Measurements from ENCODE around the gene METTL26. TPM values are rescaled to one million over a fixed set of nuclear protein-coding genes. Genes with fewer than 3 reads are reported as not detected.

The METTL26 gene
- total RNA-seq, 1 experiment from 2014 or later = 129 TPM

DNA sequence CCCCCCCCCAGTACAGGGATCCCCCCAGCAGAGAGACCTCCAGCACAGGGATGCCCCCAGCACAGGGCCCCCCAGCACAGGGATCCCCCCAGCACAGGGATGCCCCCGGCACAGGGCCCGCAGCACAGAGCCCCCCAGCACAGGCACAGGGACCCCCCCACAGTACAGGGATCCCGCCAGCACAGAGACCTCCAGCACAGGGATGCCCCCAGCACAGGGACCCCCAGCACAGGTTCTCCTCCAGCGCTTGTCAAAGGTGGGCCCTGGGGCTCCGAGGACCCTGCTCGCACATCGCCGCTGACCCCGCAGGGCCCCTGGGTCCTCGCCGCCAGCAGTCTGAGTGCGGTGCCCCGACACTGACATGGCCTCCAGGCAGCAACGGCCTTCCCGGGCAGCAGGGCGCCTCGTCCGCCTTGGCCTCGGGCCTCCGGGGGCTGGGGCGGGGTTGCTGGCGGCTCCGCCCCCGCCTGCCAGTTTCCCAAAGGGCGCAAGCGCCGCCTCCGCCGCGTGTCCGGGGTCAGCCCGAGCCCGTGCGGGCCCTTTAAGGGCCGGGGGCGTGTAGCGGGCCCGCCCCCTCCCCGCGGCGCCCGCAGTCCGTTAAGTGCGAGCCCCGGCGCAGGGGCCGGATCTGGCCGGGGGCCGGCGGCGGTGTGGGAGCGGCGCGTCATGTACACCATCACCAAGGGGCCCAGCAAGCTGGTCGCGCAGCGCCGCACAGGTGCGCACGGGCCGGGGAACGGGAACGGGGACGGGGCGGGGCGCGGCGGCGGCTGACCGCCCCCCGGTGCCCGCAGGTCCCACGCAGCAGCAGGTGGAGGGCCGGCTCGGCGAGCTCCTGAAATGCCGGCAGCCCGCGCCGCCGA lies 5.5 kb upstream of the METTL26 start, which contains the start of gene MCRIP2:
Gene MCRIP2 (plus strand): TSS at position 503 of the 863 bp plus-strand sequence. CDS start 164 bp downstream, at position 667.
- peak; percentile 100 for DNase-seq
- H3K27me3 ChIP-seq (ENCODE audit: control insufficient read depth, insufficient read depth, low read length) = peaks cover 3% of the 10 kb centered on the region
- no peaks in the 10 kb centered on the region; the same call in 1 of the 2 replicates for H3K36me3 ChIP-seq (replicated peaks; ENCODE audit: control insufficient read depth, insufficient read depth, low read length)

DNA sequence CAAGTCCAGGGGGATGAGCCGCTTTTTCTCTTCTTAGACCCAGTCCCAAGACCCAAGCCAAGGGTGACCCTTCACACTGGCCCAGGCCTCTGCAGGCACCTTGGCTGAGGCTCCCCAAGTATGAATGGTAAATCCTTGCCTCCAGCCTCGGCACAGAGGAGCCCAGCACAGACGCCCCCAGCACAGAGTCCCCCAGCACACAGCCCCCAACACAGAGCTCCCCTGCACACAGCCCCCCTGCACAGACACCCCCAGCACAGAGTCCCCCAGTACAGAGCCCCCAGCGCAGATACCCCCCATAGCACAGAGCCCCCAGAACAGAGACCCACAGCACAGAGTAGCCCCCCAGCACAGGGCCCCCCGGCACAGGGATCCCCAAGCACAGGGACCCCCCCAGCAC lies 4.5 kb upstream of the METTL26 start:
- Histone ChIP-seq H3K27me3 (ENCODE audit: control insufficient read depth, insufficient read depth, low read length) (peaks cover 3% of the 10 kb centered on the region), H3K4me3 (ENCODE audit: insufficient read depth, low read depth, low read length) (no peak overlapping the region), H3K36me3 (replicated peaks; ENCODE audit: control insufficient read depth, insufficient read depth, low read length) (no peaks in the 10 kb centered on the region)
- DNase-seq = no peak

More for the DNA sequence above, 5.5 kb upstream of the METTL26 start, which contains the start of gene MCRIP2:
- H3K4me3 ChIP-seq (ENCODE audit: insufficient read depth, low read depth, low read length) = peak within 1 kb of the TSS; percentile 70

DNA sequence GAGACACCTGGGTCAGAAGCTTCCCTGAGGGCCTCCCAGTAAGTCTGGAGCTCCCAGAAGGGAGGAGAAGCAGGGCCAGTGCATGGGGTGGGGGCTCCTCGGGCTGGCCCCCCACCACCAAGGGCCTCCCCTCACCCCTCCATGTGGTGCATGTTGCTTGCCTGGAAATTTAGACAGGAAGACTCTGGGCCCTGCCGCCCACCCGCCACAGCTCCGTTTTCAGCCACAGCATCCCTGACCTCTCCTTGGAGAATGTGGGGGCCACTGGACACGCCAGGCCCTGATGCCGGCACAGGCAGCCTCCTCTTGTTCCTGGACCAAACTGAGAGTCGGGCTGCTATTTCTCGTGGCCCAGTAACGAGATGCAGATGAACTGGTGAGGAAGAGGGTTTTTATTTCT lies 2.7 kb upstream of the METTL26 start:
- no peak for DNase-seq
- Histone ChIP-seq H3K27me3 (ENCODE audit: control insufficient read depth, insufficient read depth, low read length) (peaks cover 3% of the 10 kb centered on the region), H3K36me3 (replicated peaks; ENCODE audit: control insufficient read depth, insufficient read depth, low read length) (no peaks in the 10 kb centered on the region; the same call in none of the 2 replicates), H3K4me3 (ENCODE audit: insufficient read depth, low read depth, low read length) (no peak overlapping the region)

DNA sequence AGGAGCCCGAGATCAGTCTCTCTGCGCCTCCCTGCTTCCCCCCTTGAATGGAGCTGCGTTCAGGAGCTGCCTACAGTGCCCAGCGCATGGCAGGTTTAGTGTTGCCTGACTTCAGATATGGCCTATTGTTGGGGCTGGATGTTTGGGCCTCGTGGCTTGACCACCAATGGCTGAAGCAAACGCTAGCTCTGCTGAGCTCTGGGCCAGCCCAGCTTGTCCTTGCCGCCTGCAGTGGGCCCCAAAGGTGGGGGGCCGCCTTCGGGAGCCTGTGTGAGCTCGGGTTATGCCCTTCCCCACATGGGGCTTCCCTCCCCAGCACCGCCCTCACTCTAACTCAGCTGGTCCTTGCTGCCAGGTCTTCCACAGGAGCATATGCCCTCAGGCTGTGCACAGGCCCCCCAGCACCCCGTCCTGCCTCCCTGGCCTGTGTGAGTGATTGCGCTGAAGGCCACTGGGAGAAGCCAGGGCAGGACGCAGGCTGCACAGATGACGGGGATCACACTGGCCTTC lies 2.0 kb upstream of the METTL26 start:
- Histone ChIP-seq H3K36me3 (replicated peaks; ENCODE audit: control insufficient read depth, insufficient read depth, low read length) (no peaks in the 10 kb centered on the region; the same call in none of the 2 replicates), H3K27me3 (ENCODE audit: control insufficient read depth, insufficient read depth, low read length) (peaks cover 3% of the 10 kb centered on the region), H3K4me3 (ENCODE audit: insufficient read depth, low read depth, low read length) (no peak overlapping the region)
- no peak for DNase-seq

DNA sequence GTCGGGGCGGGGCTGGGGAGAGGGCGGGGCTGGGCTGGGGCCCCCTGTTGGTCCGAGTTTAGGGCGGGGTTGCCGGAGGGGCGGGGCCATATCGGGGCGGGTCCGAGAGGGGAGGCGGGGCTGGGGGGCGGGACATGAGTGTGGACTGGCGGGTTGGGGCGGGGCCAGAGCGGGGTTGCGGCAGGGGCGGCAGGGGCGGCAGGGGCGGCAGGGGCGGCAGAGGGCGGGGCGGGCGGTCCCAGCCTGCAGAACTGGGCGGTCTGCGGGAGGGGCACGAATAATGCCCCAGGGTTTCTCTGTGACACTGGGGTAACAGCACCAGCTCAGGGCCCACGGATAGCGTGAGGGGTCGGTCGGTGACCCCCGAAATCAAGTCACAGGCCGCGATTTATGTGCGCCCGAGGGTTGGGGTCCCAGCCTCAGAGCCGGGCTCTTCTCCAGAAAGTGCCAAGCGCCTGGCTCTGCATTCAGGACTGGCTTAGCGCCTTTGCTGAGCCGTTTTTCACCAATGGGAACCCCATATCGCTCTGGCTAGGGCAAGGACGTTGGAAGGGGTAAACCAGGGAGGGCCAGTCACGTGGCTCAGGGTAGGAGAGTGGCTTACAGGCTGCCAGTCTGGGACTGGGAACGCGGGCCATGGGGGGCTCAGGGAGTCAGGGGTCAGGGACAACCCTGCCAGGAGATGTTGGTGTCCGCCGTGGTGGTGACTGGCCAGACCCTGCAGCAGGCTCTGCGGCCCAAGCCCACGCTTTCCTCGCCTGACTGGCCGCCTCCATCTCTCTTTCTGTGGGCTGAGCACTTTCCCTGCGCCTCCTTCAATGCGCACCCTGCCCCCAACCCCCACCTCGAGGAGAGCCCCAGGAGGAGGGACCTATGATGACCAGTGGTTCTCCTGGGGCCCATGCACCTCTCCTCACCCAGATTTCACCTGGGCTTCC lies 1.2 kb upstream of the METTL26 start:
- peak; percentile 100 for DNase-seq
- Histone ChIP-seq H3K4me3 (ENCODE audit: insufficient read depth, low read depth, low read length) (peak overlapping the region; percentile 92), H3K36me3 (replicated peaks; ENCODE audit: control insufficient read depth, insufficient read depth, low read length) (no peaks in the 10 kb centered on the region; the same call in none of the 2 replicates), H3K27me3 (ENCODE audit: control insufficient read depth, insufficient read depth, low read length) (peaks cover 1% of the 10 kb centered on the region)

DNA sequence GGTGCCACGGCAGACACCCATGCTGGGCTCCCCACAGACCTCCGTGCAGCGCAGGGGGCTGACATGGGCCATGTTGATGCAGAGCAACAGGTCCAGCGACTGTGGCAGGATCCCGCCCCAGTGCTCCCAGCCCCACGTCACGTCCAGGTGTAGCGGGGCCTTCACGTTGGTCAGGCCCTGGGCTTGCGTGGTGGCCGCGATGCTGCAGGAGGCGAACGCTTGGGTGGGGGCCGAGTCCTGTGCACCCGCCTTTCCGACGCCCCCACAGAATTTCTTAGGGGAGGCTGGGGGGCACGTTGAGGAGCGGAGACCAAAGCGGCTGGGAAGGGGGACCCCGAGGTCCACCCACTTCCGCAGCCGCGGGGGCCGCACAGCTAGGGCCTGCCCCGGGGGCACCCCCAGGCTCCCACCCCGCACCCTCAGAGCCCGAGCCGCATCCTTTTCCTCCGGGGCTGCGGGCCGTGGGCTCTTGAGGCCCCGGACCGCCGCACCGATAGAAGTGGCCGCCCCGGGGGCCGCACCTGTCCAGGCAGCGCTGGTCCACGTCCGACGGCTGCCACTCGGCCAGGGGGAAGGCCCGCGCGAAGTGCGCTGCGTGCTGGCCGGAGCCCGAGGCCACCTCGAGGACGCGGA lies 416 bp downstream of the METTL26 start:
- no peaks in the 10 kb centered on the region; the same call in none of the 2 replicates for H3K36me3 ChIP-seq (replicated peaks; ENCODE audit: control insufficient read depth, insufficient read depth, low read length)
- no peak for DNase-seq

DNA sequence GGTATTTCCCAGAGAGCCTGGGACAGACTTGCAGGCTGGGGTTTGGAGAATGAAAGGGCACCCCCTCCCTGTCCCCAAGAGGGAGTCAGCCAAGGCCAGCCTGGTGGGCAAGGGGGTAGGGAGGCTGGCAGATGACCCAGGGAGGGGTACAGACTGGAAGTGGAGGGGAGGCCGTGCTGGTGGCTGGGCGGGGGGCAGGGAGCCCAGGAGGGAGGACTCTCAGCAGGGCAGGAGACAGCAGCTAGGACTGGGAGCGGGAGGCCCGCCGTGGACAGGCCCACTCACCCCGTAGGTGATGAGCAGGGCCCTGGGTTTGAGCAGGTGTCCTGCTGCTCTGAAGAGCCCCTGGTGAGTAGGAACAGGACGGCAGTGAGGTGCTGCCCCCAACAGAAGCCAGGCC lies 1.1 kb downstream of the METTL26 start:
- no peak overlapping the region for H3K4me3 ChIP-seq (ENCODE audit: insufficient read depth, low read depth, low read length)
- no peaks in the 10 kb centered on the region for H3K27me3 ChIP-seq (ENCODE audit: control insufficient read depth, insufficient read depth, low read length)
- DNase-seq = no peak
- H3K36me3 ChIP-seq (replicated peaks; ENCODE audit: control insufficient read depth, insufficient read depth, low read length) = no peaks in the 10 kb centered on the region; the same call in none of the 2 replicates

More for the DNA sequence above, 416 bp downstream of the METTL26 start:
- Histone ChIP-seq H3K27me3 (ENCODE audit: control insufficient read depth, insufficient read depth, low read length) (no peaks in the 10 kb centered on the region), H3K4me3 (ENCODE audit: insufficient read depth, low read depth, low read length) (peak overlapping the region; percentile 92)

DNA sequence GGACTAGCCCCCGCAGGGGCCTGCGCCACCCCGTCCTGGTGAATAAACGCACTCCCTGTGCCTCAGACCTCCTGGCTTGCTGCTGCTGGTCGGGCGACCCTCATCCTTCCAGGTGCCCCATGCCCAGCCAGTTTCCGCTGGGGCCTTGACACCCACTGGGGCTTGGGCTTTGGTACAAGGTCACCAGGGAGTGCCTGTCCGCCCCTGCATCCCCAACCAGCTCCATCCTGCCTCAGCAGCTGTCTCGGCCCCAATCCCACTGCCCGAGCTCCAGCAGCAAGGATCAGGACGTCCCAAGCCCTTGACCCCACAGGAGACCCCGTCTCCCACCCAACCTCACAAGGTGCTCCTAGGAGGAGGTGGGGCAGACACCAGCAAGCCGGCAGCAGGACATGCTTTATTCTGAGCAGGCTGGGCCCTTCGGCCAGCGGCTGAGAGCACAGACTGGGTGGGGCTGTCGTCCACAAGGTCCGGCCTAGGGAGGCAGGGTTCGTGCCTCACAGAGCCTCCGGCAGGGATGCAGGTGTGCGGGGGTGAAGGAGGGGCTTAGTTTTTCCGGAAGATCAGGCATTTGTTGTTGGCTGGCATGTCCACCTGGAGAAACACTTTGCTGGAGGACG lies 1.9 kb downstream of the METTL26 start:
- DNase-seq = no peak
- H3K4me3 ChIP-seq (ENCODE audit: insufficient read depth, low read depth, low read length) = no peak overlapping the region
- no peaks in the 10 kb centered on the region for H3K27me3 ChIP-seq (ENCODE audit: control insufficient read depth, insufficient read depth, low read length)
- no peaks in the 10 kb centered on the region; the same call in none of the 2 replicates for H3K36me3 ChIP-seq (replicated peaks; ENCODE audit: control insufficient read depth, insufficient read depth, low read length)

DNA sequence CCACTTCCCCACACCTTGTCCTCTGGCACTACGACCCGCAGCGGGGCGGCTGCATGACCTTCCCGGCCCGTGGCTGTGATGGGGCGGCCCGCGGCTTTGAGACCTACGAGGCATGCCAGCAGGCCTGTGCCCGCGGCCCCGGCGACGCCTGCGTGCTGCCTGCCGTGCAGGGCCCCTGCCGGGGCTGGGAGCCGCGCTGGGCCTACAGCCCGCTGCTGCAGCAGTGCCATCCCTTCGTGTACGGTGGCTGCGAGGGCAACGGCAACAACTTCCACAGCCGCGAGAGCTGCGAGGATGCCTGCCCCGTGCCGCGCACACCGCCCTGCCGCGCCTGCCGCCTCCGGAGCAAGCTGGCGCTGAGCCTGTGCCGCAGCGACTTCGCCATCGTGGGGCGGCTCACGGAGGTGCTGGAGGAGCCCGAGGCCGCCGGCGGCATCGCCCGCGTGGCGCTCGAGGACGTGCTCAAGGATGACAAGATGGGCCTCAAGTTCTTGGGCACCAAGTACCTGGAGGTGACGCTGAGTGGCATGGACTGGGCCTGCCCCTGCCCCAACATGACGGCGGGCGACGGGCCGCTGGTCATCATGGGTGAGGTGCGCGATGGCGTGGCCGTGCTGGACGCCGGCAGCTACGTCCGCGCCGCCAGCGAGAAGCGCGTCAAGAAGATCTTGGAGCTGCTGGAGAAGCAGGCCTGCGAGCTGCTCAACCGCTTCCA lies 2.6 kb downstream of the METTL26 start:
- DNase-seq = no peak
- no peaks in the 10 kb centered on the region; the same call in none of the 2 replicates for H3K36me3 ChIP-seq (replicated peaks; ENCODE audit: control insufficient read depth, insufficient read depth, low read length)
- H3K4me3 ChIP-seq (ENCODE audit: insufficient read depth, low read depth, low read length) = no peak overlapping the region
- no peaks in the 10 kb centered on the region for H3K27me3 ChIP-seq (ENCODE audit: control insufficient read depth, insufficient read depth, low read length)

DNA sequence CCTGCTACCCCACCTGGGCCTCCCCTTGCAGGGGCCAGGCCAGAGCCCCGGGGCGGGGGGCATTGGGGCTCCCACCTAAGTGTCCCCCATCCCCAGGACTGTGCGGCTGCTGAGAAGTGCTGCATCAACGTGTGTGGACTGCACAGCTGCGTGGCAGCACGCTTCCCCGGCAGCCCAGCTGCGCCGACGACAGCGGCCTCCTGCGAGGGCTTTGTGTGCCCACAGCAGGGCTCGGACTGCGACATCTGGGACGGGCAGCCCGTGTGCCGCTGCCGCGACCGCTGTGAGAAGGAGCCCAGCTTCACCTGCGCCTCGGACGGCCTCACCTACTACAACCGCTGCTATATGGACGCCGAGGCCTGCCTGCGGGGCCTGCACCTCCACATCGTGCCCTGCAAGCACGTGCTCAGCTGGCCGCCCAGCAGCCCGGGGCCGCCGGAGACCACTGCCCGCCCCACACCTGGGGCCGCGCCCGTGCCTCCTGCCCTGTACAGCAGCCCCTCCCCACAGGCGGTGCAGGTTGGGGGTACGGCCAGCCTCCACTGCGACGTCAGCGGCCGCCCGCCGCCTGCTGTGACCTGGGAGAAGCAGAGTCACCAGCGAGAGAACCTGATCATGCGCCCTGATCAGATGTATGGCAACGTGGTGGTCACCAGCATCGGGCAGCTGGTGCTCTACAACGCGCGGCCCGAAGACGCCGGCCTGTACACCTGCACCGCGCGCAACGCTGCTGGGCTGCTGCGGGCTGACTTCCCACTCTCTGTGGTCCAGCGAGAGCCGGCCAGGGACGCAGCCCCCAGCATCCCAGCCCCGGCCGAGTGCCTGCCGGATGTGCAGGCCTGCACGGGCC lies 3.4 kb downstream of the METTL26 start:
- Histone ChIP-seq H3K27me3 (ENCODE audit: control insufficient read depth, insufficient read depth, low read length) (no peaks in the 10 kb centered on the region), H3K36me3 (replicated peaks; ENCODE audit: control insufficient read depth, insufficient read depth, low read length) (no peaks in the 10 kb centered on the region; the same call in none of the 2 replicates), H3K4me3 (ENCODE audit: insufficient read depth, low read depth, low read length) (no peak overlapping the region)
- DNase-seq = no peak

DNA sequence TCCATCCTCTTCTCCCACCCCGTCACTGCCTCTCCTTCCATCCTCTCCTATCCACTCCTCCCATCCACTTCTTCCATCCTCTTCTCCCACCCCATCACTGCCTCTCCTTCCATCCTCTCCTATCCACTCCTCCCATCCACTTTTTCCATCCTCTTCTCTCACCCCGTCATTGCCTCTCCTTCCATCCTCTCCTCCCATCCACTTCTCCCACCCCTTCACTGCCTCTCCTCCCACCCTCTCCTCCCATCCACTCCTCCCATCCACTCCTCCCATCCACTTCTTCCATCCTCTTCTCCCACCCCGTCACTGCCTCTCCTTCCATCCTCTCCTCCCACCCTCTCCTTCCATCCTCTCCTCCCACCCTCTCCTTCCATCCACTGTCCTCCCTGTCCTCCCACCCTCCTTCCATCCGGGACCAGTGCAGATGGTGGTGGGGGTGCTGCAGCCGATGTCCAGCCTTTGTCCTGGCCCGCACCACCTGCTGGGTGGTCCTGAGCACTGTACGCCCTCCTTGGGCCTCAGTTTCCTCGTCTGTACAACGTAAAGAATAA lies 4.2 kb downstream of the METTL26 start:
- DNase-seq = no peak
- Histone ChIP-seq H3K36me3 (replicated peaks; ENCODE audit: control insufficient read depth, insufficient read depth, low read length) (no peaks in the 10 kb centered on the region; the same call in none of the 2 replicates), H3K27me3 (ENCODE audit: control insufficient read depth, insufficient read depth, low read length) (no peaks in the 10 kb centered on the region), H3K4me3 (ENCODE audit: insufficient read depth, low read depth, low read length) (no peak overlapping the region)

DNA sequence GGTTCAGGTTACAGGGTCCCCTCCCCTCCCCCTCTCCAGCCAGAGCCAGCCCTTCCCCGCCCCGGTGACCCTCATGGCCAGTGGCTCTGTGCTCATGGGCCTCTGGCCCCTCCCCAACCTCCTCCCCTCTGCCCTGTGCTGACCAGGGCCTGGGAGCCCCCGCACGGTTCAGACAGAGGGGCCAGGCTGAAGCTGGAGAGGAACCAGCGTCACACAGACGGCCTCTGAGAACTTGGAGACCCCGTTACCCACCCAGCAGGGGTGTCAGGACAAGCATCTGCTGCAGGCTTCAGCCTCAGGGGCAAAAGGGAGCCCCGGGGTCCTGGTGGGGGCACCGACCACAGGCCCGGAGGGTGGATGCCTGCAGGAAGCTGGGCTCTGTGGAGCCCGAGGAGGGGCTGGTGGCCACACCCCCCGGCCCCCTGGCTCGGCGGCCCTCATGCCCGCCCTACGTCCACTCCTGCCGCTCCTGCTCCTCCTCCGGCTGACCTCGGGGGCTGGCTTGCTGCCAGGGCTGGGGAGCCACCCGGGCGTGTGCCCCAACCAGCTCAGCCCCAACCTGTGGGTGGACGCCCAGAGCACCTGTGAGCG lies 5.2 kb downstream of the METTL26 start, which contains the start of gene WFIKKN1:
Gene WFIKKN1 (plus strand): TSS at position 171 of the 591 bp plus-strand sequence. CDS start 269 bp downstream, at position 440.
- peak; percentile 95 for DNase-seq
- no peak within 1 kb of the TSS; the same call in 1 of the 2 replicates for H3K4me3 ChIP-seq (ENCODE audit: insufficient read depth, low read depth, low read length)
- no peaks in the 10 kb centered on the region; the same call in none of the 2 replicates for H3K36me3 ChIP-seq (replicated peaks; ENCODE audit: control insufficient read depth, insufficient read depth, low read length)
- H3K27me3 ChIP-seq (ENCODE audit: control insufficient read depth, insufficient read depth, low read length) = no peaks in the 10 kb centered on the region
